Peyer's patch (tissue), 4 donors: ENCODE data around the gene SAP130.

Source experiments
- POLR2A ChIP-seq, 2 donors: fragments of 450-650 bp; IDR thresholded peaks; one replicate each; pipeline ENCODE4 v1.5.1; 2017; ENCODE audit warnings: antibody characterized with exemption in 2 of 2, mild to moderate bottlenecking in 2 of 2, moderate library complexity in 2 of 2
- TF ChIP-seq, protein P1 (sequence below), 6 experiments: fragments of 450-650 bp in 4 of 6; fragments of 200-600 bp in 2 of 6; sonication (generic) in 1 of 6; IDR thresholded peaks; one replicate each; pipeline ENCODE4 v1.5.1; 2017 to 2019; ENCODE audit warnings: antibody characterized with exemption in 6 of 6, mild to moderate bottlenecking in 3 of 6, moderate library complexity in 1 of 6

DNA sequence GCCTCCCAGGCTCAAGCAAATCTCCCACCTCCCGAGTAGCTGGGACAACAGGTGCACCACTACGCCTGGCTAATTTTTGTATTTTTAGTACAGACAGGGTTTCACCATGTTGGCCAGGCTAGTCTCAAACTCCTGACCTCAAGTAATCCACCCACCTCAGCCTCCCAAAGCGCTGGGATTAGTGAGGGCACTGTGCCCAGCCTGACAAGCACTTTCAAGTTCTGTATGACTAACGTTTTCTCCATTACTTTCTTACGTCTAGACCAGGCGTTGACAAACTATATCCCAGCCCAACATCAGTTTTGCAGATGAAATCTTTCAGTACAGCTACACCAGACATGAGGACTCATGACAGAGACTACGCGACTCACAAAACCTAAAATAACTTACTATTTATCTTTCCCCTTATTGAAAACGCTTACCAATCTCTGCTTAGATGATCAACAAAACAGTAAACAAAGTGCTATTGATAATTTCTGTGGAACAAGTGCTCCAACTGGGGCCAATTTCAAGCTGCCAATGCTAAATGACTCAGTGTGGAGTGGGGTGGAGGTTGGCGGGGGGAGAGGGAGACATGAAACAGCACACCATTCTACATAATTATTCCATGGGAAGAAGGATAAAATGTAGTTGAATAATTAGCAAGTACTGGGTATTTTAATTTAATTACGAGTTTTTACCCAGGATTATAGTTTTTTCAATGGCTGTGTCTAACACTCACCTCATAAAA is 59.1 kb downstream of the SAP130 start:
- TF ChIP-seq, protein P1, sequence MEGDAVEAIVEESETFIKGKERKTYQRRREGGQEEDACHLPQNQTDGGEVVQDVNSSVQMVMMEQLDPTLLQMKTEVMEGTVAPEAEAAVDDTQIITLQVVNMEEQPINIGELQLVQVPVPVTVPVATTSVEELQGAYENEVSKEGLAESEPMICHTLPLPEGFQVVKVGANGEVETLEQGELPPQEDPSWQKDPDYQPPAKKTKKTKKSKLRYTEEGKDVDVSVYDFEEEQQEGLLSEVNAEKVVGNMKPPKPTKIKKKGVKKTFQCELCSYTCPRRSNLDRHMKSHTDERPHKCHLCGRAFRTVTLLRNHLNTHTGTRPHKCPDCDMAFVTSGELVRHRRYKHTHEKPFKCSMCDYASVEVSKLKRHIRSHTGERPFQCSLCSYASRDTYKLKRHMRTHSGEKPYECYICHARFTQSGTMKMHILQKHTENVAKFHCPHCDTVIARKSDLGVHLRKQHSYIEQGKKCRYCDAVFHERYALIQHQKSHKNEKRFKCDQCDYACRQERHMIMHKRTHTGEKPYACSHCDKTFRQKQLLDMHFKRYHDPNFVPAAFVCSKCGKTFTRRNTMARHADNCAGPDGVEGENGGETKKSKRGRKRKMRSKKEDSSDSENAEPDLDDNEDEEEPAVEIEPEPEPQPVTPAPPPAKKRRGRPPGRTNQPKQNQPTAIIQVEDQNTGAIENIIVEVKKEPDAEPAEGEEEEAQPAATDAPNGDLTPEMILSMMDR (IDR thresholded peaks at IDR 0.05) = no peak
- no peak for TF ChIP-seq POLR2A (IDR thresholded peaks at IDR 0.05)
